ENCODE measurements around the gene CYP19A1.

Gene CYP19A1

GRCh38 chr15:51313074-51313393 lies 25.4 kb downstream of the CYP19A1 start:
- Histone ChIP-seq H3K9me3 (ENCODE audit: control insufficient read depth, insufficient read depth, low read depth, low read length) (no peaks in the 10 kb centered on the region), H3K4me3 (ENCODE audit: low read depth, low read length) (no peak overlapping the region), H3K27ac (ENCODE audit: extremely low read depth, low read depth, low read length) (no peak overlapping the region), H3K36me3 (ENCODE audit: control insufficient read depth in 2 of 2, insufficient read depth in 1 of 2, low read length in 2 of 2) (no peaks in the 10 kb centered on the region), H3K4me1 (ENCODE audit: control insufficient read depth, insufficient read depth, low read length) (peaks cover 12% of the 10 kb centered on the region)
- ChIA-PET CTCF (interaction anchor here (1.2 kb wide), 1 partner anchor 150 kb away, joined by 4 read pairs; no protein-coding TSS in a partner anchor), POLR2A (no interaction called here)
- no peak for TF ChIP-seq ZNF571 (tag by site-specific recombination; IDR thresholded peaks at IDR 0.05)
- TF ChIP-seq ATF2 (tag by site-specific recombination; IDR thresholded peaks at IDR 0.05; ENCODE audit: low read depth): no peak
- TF ChIP-seq ZNF10 (tag by site-specific recombination; IDR thresholded peaks at IDR 0.05): no peak
- TF ChIP-seq ZNF19 (tag by site-specific recombination; IDR thresholded peaks at IDR 0.05; ENCODE audit: low read depth): no peak
- no peak for TF ChIP-seq ZNF394 (tag by site-specific recombination; IDR thresholded peaks at IDR 0.05; ENCODE audit: borderline replicate concordance)
- TF ChIP-seq ZNF133 (tag by site-specific recombination; IDR thresholded peaks at IDR 0.05): no peak
- no peak for TF ChIP-seq YY2 (tag by site-specific recombination; IDR thresholded peaks at IDR 0.05)
- TF ChIP-seq ZNF324 (tag by site-specific recombination; IDR thresholded peaks at IDR 0.05): no peak
- TF ChIP-seq, protein P1, sequence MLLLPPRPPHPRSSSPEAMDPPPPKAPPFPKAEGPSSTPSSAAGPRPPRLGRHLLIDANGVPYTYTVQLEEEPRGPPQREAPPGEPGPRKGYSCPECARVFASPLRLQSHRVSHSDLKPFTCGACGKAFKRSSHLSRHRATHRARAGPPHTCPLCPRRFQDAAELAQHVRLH (tag by site-specific recombination; IDR thresholded peaks at IDR 0.05): no peak
- no peak for TF ChIP-seq ZNF785 (tag by site-specific recombination; IDR thresholded peaks at IDR 0.05)
- TF ChIP-seq, protein P2, sequence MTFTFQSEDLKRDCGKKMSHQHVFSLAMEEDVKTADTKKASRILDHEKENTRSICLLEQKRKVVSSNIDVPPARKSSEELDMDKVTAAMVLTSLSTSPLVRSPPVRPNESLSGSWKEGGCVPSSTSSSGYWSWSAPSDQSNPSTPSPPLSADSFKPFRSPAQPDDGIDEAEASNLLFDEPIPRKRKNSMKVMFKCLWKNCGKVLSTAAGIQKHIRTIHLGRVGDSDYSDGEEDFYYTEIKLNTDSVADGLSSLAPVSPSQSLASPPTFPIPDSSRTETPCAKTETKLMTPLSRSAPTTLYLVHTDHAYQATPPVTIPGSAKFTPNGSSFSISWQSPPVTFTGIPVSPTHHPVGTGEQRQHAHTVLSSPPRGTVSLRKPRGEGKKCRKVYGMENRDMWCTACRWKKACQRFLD (tag by site-specific recombination; IDR thresholded peaks at IDR 0.05): no peak
- no peak for TF ChIP-seq ZEB2 (tag by site-specific recombination; IDR thresholded peaks at IDR 0.05)
- TF ChIP-seq KLF1 (tag by site-specific recombination; IDR thresholded peaks at IDR 0.05): no peak

GRCh38 chr15:51312166-51313073 lies 26.0 kb downstream of the CYP19A1 start:
- Histone ChIP-seq H3K4me3 (ENCODE audit: low read depth, low read length) (no peak overlapping the region), H3K4me1 (ENCODE audit: control insufficient read depth, insufficient read depth, low read length) (peaks cover 12% of the 10 kb centered on the region), H3K36me3 (ENCODE audit: control insufficient read depth in 2 of 2, insufficient read depth in 1 of 2, low read length in 2 of 2) (no peaks in the 10 kb centered on the region), H3K9me3 (ENCODE audit: control insufficient read depth, insufficient read depth, low read depth, low read length) (no peaks in the 10 kb centered on the region), H3K27ac (ENCODE audit: extremely low read depth, low read depth, low read length) (0 out of 2 replicates have a peak overlapping the region, but pooled peaks have one; percentile 24)
- CTCF ChIA-PET: interaction anchor here (1.0 to 1.2 kb wide), 2 partner anchors 71 to 149 kb away, joined by 3 to 4 read pairs; no protein-coding TSS in a partner anchor
- POLR2A ChIA-PET: no interaction called here
- TF ChIP-seq ZSCAN30 (tag by site-specific recombination; IDR thresholded peaks at IDR 0.05) (0 out of 2 replicates have a peak, but pooled peaks have one; percentile 22), ZBTB20 (tag by site-specific recombination; IDR thresholded peaks at IDR 0.05) (peak; percentile 30; the same call in 1 of the 2 replicates), ZBTB44 (tag by site-specific recombination; IDR thresholded peaks at IDR 0.05) (peak; percentile 64; the same call in 1 of the 2 replicates), ZNF514 (tag by site-specific recombination; IDR thresholded peaks at IDR 0.05) (no peak), ATF2 (tag by site-specific recombination; IDR thresholded peaks at IDR 0.05; ENCODE audit: low read depth) (peak; percentile 83; the same call in 1 of the 2 replicates), ZNF600 (tag by site-specific recombination; IDR thresholded peaks at IDR 0.05) (peak; percentile 59; the same call in 1 of the 2 replicates), ZNF629 (tag by site-specific recombination; IDR thresholded peaks at IDR 0.05) (peak; percentile 50; the same call in 1 of the 2 replicates), ZNF692 (tag by site-specific recombination; IDR thresholded peaks at IDR 0.05) (no peak), WT1 (tag by site-specific recombination; IDR thresholded peaks at IDR 0.05) (peak; percentile 72), ZBTB17 (tag by site-specific recombination; IDR thresholded peaks at IDR 0.05) (peak; percentile 45; the same call in 1 of the 2 replicates), ZNF585B (tag by site-specific recombination; IDR thresholded peaks at IDR 0.05) (0 out of 2 replicates have a peak, but pooled peaks have one; percentile 6), ZNF202 (tag by site-specific recombination; IDR thresholded peaks at IDR 0.05; ENCODE audit: borderline replicate concordance) (no peak)
- TF ChIP-seq, protein P3, sequence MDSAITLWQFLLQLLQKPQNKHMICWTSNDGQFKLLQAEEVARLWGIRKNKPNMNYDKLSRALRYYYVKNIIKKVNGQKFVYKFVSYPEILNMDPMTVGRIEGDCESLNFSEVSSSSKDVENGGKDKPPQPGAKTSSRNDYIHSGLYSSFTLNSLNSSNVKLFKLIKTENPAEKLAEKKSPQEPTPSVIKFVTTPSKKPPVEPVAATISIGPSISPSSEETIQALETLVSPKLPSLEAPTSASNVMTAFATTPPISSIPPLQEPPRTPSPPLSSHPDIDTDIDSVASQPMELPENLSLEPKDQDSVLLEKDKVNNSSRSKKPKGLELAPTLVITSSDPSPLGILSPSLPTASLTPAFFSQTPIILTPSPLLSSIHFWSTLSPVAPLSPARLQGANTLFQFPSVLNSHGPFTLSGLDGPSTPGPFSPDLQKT (IDR thresholded peaks at IDR 0.05; ENCODE audit: borderline replicate concordance, low read depth, low read length): no peak
